ENCODE measurements around the gene ALDH16A1.

ALDH16A1 gene
- 35.3 to 64.5 reads per million in 2 donors for total RNA-seq

- DNase-seq = peak; percentile 95
These were observed at the start of gene ALDH16A1 for GRCh38 chr19:49453013-49453756. ALDH16A1 (plus strand) TSS chr19:49453225; CDS start chr19:49453332, 107 bp downstream.

GRCh38 chr19:49403404-49404187 lies 49.4 kb upstream of the ALDH16A1 start:
- no peak for DNase-seq

- DNase-seq = no peak
These were observed 45.9 kb upstream of the ALDH16A1 start for GRCh38 chr19:49407079-49407478.

- DNase-seq = no peak
These were observed 45.5 kb upstream of the ALDH16A1 start for GRCh38 chr19:49407482-49408015.

GRCh38 chr19:49408816-49409440 lies 44.1 kb upstream of the ALDH16A1 start:
- DNase-seq = no peak

GRCh38 chr19:49409441-49410029 lies 43.5 kb upstream of the ALDH16A1 start:
- no peak for DNase-seq

GRCh38 chr19:49411681-49412326 lies 41.2 kb upstream of the ALDH16A1 start:
- no peak for DNase-seq

GRCh38 chr19:49413348-49413747 lies 39.7 kb upstream of the ALDH16A1 start:
- DNase-seq = no peak

- DNase-seq = no peak
These were observed 38.8 kb upstream of the ALDH16A1 start for GRCh38 chr19:49414256-49414655.

- DNase-seq = no peak
These were observed 37.8 kb upstream of the ALDH16A1 start for GRCh38 chr19:49415102-49415809.

- no peak for DNase-seq
These were observed 37.2 kb upstream of the ALDH16A1 start for GRCh38 chr19:49415810-49416200.

- DNase-seq = no peak
These were observed 35.9 kb upstream of the ALDH16A1 start for GRCh38 chr19:49417088-49417487.

GRCh38 chr19:49418511-49418910 lies 34.5 kb upstream of the ALDH16A1 start:
- DNase-seq = no peak

GRCh38 chr19:49419173-49419572 lies 33.9 kb upstream of the ALDH16A1 start:
- DNase-seq = no peak

GRCh38 chr19:49420227-49420626 lies 32.8 kb upstream of the ALDH16A1 start:
- DNase-seq = no peak

GRCh38 chr19:49421039-49421877 lies 31.8 kb upstream of the ALDH16A1 start:
- DNase-seq = no peak

- no peak for DNase-seq
These were observed 31.2 kb upstream of the ALDH16A1 start for GRCh38 chr19:49421878-49422202.

GRCh38 chr19:49422407-49423070 lies 30.5 kb upstream of the ALDH16A1 start:
- peak; percentile 35 for DNase-seq

- DNase-seq = no peak
These were observed 29.7 kb upstream of the ALDH16A1 start, which contains the start of gene PTH2 for GRCh38 chr19:49423071-49423984. PTH2 (minus strand) TSS chr19:49423441; CDS start chr19:49423339, 102 bp downstream.
